PC-9 (cell line): ENCODE data around the gene TNS4. TPM values are rescaled to one million over a fixed set of nuclear protein-coding genes. Genes with fewer than 3 reads are reported as not detected.

ENCODE experiments used
- Bru-seq: library from RNA; stranded (reverse); fragments of 400-500 nt; gene quantifications from one replicate; lab custom pipeline; 2021; lab: Mats Ljungman, UMichigan
- BruChase-seq, 2 experiments: library from RNA; stranded (reverse); fragments of 400-500 nt; gene quantifications; one replicate each; lab custom pipeline; 2021; lab: Mats Ljungman, UMichigan
- BruUV-seq: library from RNA; stranded (reverse); fragments of 400-500 nt; replicated peaks from 2 replicates; lab custom pipeline; 2021; lab: Mats Ljungman, UMichigan
- CTCF ChIA-PET: fragments of 300-600 bp; sonication (Branson Sonifier 250); formaldehyde crosslinking; loops from one replicate; lab custom pipeline; 2022; ENCODE audit warnings: antibody characterized with exemption; lab: Charles Lee
- POLR2A ChIA-PET: fragments of 300-600 bp; sonication (Branson Sonifier 250); formaldehyde crosslinking; loops from one replicate; lab custom pipeline; 2022; ENCODE audit warnings: antibody characterized with exemption; ENCODE audit not compliant: unreplicated experiment; lab: Charles Lee
- DNase-seq, 2 experiments: peaks; one replicate each; pipeline versions ENCODE4 v3.0.0 to v3.0.0-alpha.2; 2015 to 2022; ENCODE audit warnings: mixed read lengths in 1 of 2
- H2AFZ ChIP-seq: fragments of 200-600 bp; sonication (generic); 2 replicates; pipeline ENCODE4 v1.8.1; 2017; ENCODE audit warnings: antibody characterized with exemption
- H3F3A ChIP-seq: fragments of 200-600 bp; sonication (generic); 2 replicates; pipeline ENCODE4 v1.8.1; 2017; ENCODE audit warnings: antibody characterized with exemption, mild to moderate bottlenecking, low read depth; ENCODE audit not compliant: insufficient read depth
- H3K27ac ChIP-seq: fragments of 200-600 bp; sonication (generic); 2 replicates; pipeline ENCODE4 v1.6.1; 2016; ENCODE audit warnings: mixed run types
- H3K27me3 ChIP-seq: fragments of 200-600 bp; sonication (generic); 2 replicates; pipeline ENCODE4 v1.6.1; 2016; ENCODE audit warnings: low read depth, mixed run types; ENCODE audit not compliant: insufficient read depth
- H3K36me3 ChIP-seq: fragments of 200-600 bp; sonication (generic); 2 replicates; pipeline ENCODE4 v1.6.1; 2016; ENCODE audit warnings: low read depth, mixed run types
- H3K4me1 ChIP-seq: fragments of 200-600 bp; sonication (generic); replicated peaks from 2 replicates; pipeline ENCODE4 v1.6.1; 2016; ENCODE audit warnings: mixed run types; ENCODE audit not compliant: insufficient read depth
- H3K4me2 ChIP-seq: fragments of 200-600 bp; sonication (generic); 2 replicates; pipeline ENCODE4 v1.6.1; 2017; ENCODE audit warnings: mixed run types
- H3K4me3 ChIP-seq: fragments of 200-600 bp; sonication (generic); 2 replicates; pipeline ENCODE4 v1.6.1; 2016; ENCODE audit warnings: mixed run types
- H3K79me2 ChIP-seq: fragments of 200-600 bp; sonication (generic); 2 replicates; pipeline ENCODE4 v1.6.1; 2017; ENCODE audit warnings: low read depth, mixed run types
- H3K9me2 ChIP-seq: fragments of 200-600 bp; sonication (generic); 2 replicates; pipeline ENCODE4 v1.8.1; 2017; ENCODE audit warnings: mild to moderate bottlenecking; ENCODE audit not compliant: insufficient read depth
- H3K9me3 ChIP-seq: fragments of 200-600 bp; sonication (generic); 2 replicates; pipeline ENCODE4 v1.8.1; 2016; ENCODE audit warnings: low read depth; ENCODE audit not compliant: insufficient read depth
- H4K20me1 ChIP-seq: fragments of 200-600 bp; sonication (generic); 2 replicates; pipeline ENCODE4 v1.8.1; 2017; ENCODE audit not compliant: insufficient read depth
- CTCF ChIP-seq: fragments of 200-600 bp; sonication (generic); conservative IDR thresholded peaks from 2 replicates; pipeline ENCODE4 v1.6.1; 2017; ENCODE audit warnings: mixed run types, antibody characterized with exemption, mild to moderate bottlenecking, moderate library complexity
- EZH2 ChIP-seq: fragments of 200-600 bp; sonication (generic); IDR thresholded peaks from 2 replicates; pipeline ENCODE4 v1.8.0; 2017; ENCODE audit warnings: antibody characterized with exemption, low read depth
- intact Hi-C: fragments of 100-400 bp; cut with micrococcal nuclease; formaldehyde crosslinking; loops from one replicate; pipeline ENCODE4 v1.10.0; 2022; ENCODE audit not compliant: unreplicated experiment
- long read RNA-seq: library from polyadenylated mRNA; stranded (forward); transcript quantifications from one replicate; pipeline ENCODE4 v2.0.0, GENCODE V29; 2022
- total RNA-seq: library from RNA; stranded (reverse); gene quantifications from 2 replicates; pipeline ENCODE4 v1.2.3, GENCODE V29; 2021

TNS4 gene
- 17.4 and 23.5 TPM in 2 replicates for total RNA-seq
- Bru-seq, nascent RNA: percentile 87 among the genes with signal in this experiment
- BruChase-seq, experiment 1, labeled RNA remaining after a 2-hour chase: percentile 75 among the genes with signal in this experiment
- percentile 80 among the genes with signal in this experiment for BruChase-seq, experiment 2, labeled RNA remaining after a 6-hour chase
- long read RNA-seq, full-length matches to known transcripts: 3 of 9 reads
- long read RNA-seq, partial matches to known transcripts: 3 of 9 reads
- long read RNA-seq, other reads (novel, unspliced or antisense): 3 of 9 reads

GRCh38 chr17:40501499-40501911, at the start of gene TNS4:
Gene TNS4 (minus strand): TSS chr17:40501623. CDS start chr17:40496425, 5,198 bp downstream.
- Histone ChIP-seq H3K4me2 (peak within 1 kb of the TSS; percentile 77), H3K36me3 (no peaks in the 10 kb centered on the region), H3K27ac (no peak within 1 kb of the TSS), H3K79me2 (peaks cover 44% of the 10 kb centered on the region), H3K27me3 (no peaks in the 10 kb centered on the region), H4K20me1 (no peaks in the 10 kb centered on the region), H3K4me1 (peaks cover 45% of the 10 kb centered on the region), H2AFZ (peak within 1 kb of the TSS; percentile 45; the same call in 1 of the 2 replicates), H3K9me2 (no peaks in the 10 kb centered on the region), H3K4me3 (peak within 1 kb of the TSS; percentile 80), H3F3A (peaks cover 21% of the 10 kb centered on the region; the same call in 1 of the 2 replicates), H3K9me3 (no peaks in the 10 kb centered on the region)
- CTCF ChIA-PET: interaction anchor here (0.6 to 1.1 kb wide), 5 partner anchors 25 to 270 kb away, joined by 3 to 7 read pairs (median 4); no protein-coding TSS in a partner anchor
- BruUV-seq: no TSS peak
- POLR2A ChIA-PET: interaction anchor here (0.6 to 1.3 kb wide), 7 partner anchors 9 to 1020 kb away, joined by 4 to 20 read pairs (median 10); no protein-coding TSS in a partner anchor
- intact Hi-C loops: no loop called here
- TF ChIP-seq EZH2 (no peak), CTCF (no peak)
- peak; percentile 77 to 80 for DNase-seq

- no peaks in the 10 kb centered on the region for H4K20me1 ChIP-seq
- intact Hi-C loops: no loop called here
- no peaks in the 10 kb centered on the region for H3K9me2 ChIP-seq
- TF ChIP-seq CTCF (no peak), EZH2 (no peak)
- ChIA-PET CTCF (interaction anchor here (1.1 kb wide), 1 partner anchor 9 kb away, joined by 3 read pairs; no protein-coding TSS in a partner anchor), POLR2A (no interaction called here)
- peak in 1 of 2 experiments; percentile 43 for DNase-seq
- H3K27ac ChIP-seq: peak overlapping the region; percentile 40
- no peaks in the 10 kb centered on the region for H3K79me2 ChIP-seq
- H3K9me3 ChIP-seq: no peaks in the 10 kb centered on the region
- H3K36me3 ChIP-seq: no peaks in the 10 kb centered on the region
- peaks cover 51% of the 10 kb centered on the region for H3K4me1 ChIP-seq
- no peaks in the 10 kb centered on the region for H3K27me3 ChIP-seq
- H3F3A ChIP-seq: peaks cover 39% of the 10 kb centered on the region
- H2AFZ ChIP-seq: no peak overlapping the region
- peak overlapping the region; percentile 46 for H3K4me2 ChIP-seq
- BruUV-seq: no TSS peak
- no peak overlapping the region for H3K4me3 ChIP-seq
These were observed 49.2 kb upstream of the TNS4 start for GRCh38 chr17:40550608-40551007.

- peak overlapping the region; percentile 62 for H3K4me2 ChIP-seq
- TF ChIP-seq EZH2 (no peak), CTCF (no peak)
- ChIA-PET POLR2A (interaction anchor here (0.6 kb wide), 3 partner anchors 13 to 237 kb away, joined by 3 to 7 read pairs (median 5); no protein-coding TSS in a partner anchor), CTCF (interaction anchor here (0.7 to 1.5 kb wide), 2 partner anchors 11 to 67 kb away, joined by 3 to 5 read pairs; no protein-coding TSS in a partner anchor)
- H3K27ac ChIP-seq: peak overlapping the region; percentile 79
- no peak overlapping the region; the same call in 1 of the 2 replicates for H3K4me3 ChIP-seq
- peak; percentile 48 to 91 for DNase-seq
- H3K4me1 ChIP-seq: peaks cover 51% of the 10 kb centered on the region
- H2AFZ ChIP-seq: peak overlapping the region; percentile 53; the same call in 1 of the 2 replicates
- peaks cover 39% of the 10 kb centered on the region for H3F3A ChIP-seq
- no peaks in the 10 kb centered on the region for H3K9me3 ChIP-seq
- H3K9me2 ChIP-seq: no peaks in the 10 kb centered on the region
- H3K27me3 ChIP-seq: no peaks in the 10 kb centered on the region
- no peaks in the 10 kb centered on the region for H4K20me1 ChIP-seq
- H3K79me2 ChIP-seq: no peaks in the 10 kb centered on the region
- no TSS peak for BruUV-seq
- no peaks in the 10 kb centered on the region for H3K36me3 ChIP-seq
- intact Hi-C loops: no loop called here
These were observed 47.7 kb upstream of the TNS4 start for GRCh38 chr17:40548982-40549685.
